HL-60/S4 treated with phorbol 12-myristate 13-acetate at 8.2 ng/mL for 4 days and 3 days (cell line): Measurements from ENCODE around the gene CFAP52.
"Not testable (repeated sequence)": the region's sequence is repeated elsewhere in the genome, so short reads cannot be mapped to it uniquely, and the experiment has no call there.

Experiments
- in situ Hi-C: fragments of 300-500 bp; cut with MboI; formaldehyde crosslinking; loops from 2 replicates; pipeline ENCODE4 v1.15.0; 2022; ENCODE audit warnings: low sequenced_read_pairs

CFAP52 gene

GRCh38 chr17:9576521-9577372 is at the start of gene CFAP52:
TSS of gene CFAP52 (plus strand) at chr17:9576642. CDS start at chr17:9576696, 54 bp downstream.
- in situ Hi-C loops: no loop called here

- in situ Hi-C loops: no loop called here
Measured at GRCh38 chr17:9527788-9528187, 48.7 kb upstream of the CFAP52 start.

- in situ Hi-C loops: no loop called here
Measured at GRCh38 chr17:9529033-9529700, 47.3 kb upstream of the CFAP52 start.

- in situ Hi-C loops: no loop called here
Measured at GRCh38 chr17:9531034-9531433, 45.4 kb upstream of the CFAP52 start.

- in situ Hi-C loops: no loop called here
Measured at GRCh38 chr17:9532715-9533114, 43.7 kb upstream of the CFAP52 start.

GRCh38 chr17:9533441-9533840 is 43.0 kb upstream of the CFAP52 start:
- in situ Hi-C loops: no loop called here

GRCh38 chr17:9536061-9536460 is 40.4 kb upstream of the CFAP52 start:
- in situ Hi-C loops: no loop called here

GRCh38 chr17:9537177-9537776 is 39.2 kb upstream of the CFAP52 start:
- in situ Hi-C loops: no loop called here

- in situ Hi-C loops: no loop called here
Measured at GRCh38 chr17:9538626-9539025, 37.8 kb upstream of the CFAP52 start.

- in situ Hi-C loops: no loop called here
Measured at GRCh38 chr17:9541718-9542117, 34.7 kb upstream of the CFAP52 start.

- in situ Hi-C loops: no loop called here
Measured at GRCh38 chr17:9544221-9544620, 32.2 kb upstream of the CFAP52 start.

GRCh38 chr17:9549215-9549614 is 27.2 kb upstream of the CFAP52 start:
- in situ Hi-C loops: no loop called here

- in situ Hi-C loops: no loop called here
Measured at GRCh38 chr17:9553181-9553580, 23.3 kb upstream of the CFAP52 start.

- in situ Hi-C loops: no loop called here
Measured at GRCh38 chr17:9553596-9553995, 22.8 kb upstream of the CFAP52 start.

GRCh38 chr17:9554715-9555114 is 21.7 kb upstream of the CFAP52 start:
- in situ Hi-C loops: not testable (repeated sequence)

GRCh38 chr17:9557161-9557755 is 19.2 kb upstream of the CFAP52 start:
- in situ Hi-C loops: no loop called here

GRCh38 chr17:9557857-9558256 is 18.6 kb upstream of the CFAP52 start:
- in situ Hi-C loops: no loop called here

GRCh38 chr17:9564104-9564503 is 12.3 kb upstream of the CFAP52 start:
- in situ Hi-C loops: no loop called here

- in situ Hi-C loops: no loop called here
Measured at GRCh38 chr17:9566067-9566466, 10.4 kb upstream of the CFAP52 start.

- in situ Hi-C loops: not testable (repeated sequence)
Measured at GRCh38 chr17:9566739-9567138, 9.7 kb upstream of the CFAP52 start.

- in situ Hi-C loops: no loop called here
Measured at GRCh38 chr17:9568004-9568403, 8.4 kb upstream of the CFAP52 start.
